NCI-H2029 treated with DMSO at 0.1 percent for 48 hours (cell line): ENCODE results near the gene CXCR5.

ENCODE experiments used
- DNase-seq: peaks from one replicate; lab custom pipeline; 2025; lab: John Stamatoyannopoulos, UW

The CXCR5 gene

GRCh38 chr11:118927554-118928100 lies 43.9 kb downstream of the CXCR5 start:
- no peak for DNase-seq

- peak; percentile 86 for DNase-seq
Measured at GRCh38 chr11:118928101-118928869, 44.6 kb downstream of the CXCR5 start.

DNA sequence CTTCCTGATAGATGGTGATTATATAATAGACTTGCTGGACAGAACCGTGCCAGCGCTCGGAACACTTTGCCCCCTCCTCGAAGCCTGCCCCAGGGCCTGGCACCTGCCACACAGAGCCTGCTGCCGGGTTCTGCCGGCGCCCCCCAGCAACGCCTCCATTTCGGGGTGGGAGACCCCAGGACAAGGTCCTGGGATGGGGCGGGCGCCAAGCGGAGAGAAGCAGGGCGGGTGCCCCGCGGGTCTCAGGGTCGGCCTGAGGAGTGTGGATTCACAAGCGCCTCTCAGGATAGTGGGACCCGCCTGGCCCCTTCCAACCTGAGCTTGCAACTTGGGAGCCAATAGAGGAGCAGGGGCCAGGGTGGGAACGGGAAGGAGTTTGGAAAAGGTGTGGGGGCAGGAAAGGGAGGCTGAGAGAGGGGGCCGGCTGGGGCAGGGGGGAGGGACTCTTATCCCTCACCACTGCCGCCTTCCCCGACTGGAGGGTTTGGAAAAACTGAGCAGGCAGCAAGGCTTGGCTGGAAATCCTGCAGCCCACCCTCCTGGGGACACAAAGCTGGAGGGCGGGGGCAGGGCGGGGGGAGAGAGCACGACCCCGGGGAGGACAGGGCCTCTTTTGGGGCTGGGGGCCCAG lies 45.3 kb downstream of the CXCR5 start:
- DNase-seq: no peak

DNA sequence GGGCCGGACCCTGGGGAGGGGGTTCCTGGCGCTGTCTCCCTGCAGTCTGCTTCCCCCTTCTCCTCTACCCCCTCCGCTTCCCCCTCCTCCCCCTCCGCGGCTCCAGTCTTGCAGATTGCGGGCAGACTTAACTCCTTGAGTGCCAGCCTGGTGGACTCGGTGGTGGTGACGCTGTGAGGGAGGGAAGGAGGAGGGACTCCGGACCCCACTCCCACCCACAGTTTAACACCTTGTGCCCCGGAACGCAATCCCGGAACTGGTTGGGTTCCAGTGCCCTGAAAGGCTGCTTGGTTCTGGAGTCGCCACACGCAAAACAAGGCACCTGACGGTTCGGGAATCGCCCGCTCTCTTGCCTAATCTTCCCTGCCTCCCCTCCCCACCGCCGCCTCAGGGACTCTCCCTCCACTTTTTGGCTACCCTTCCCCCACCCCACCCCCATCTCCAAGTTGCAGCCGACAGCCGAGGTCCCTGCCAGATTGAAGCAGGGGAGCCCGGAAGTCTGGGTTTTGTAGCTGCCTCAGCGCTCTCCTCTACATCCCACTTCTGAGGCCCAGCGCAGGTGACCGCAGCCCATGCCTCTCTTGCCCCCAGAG lies 45.9 kb downstream of the CXCR5 start:
- peak; percentile 61 for DNase-seq

- peak; percentile 89 for DNase-seq
Measured at GRCh38 chr11:118930094-118930712, 46.5 kb downstream of the CXCR5 start.

DNA sequence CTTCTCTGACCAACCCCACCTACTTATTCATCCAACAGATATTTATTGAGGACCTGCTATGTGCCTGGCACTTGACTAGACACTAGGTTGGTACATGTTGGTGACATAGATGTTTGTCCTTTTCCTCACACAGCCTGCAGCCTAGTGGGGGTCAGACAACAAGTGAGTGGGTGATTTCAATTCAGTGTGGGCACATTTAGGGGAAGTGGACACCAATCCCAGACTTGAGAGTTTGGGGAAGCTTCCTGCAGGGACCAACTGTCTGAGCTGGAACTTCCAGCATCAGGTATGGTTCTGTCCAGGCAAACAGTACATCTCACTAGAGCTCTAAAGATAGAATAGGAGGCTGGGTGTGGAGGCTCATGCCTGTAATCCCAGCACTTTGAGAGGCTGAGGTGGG lies 47.9 kb downstream of the CXCR5 start:
- no peak for DNase-seq

DNA sequence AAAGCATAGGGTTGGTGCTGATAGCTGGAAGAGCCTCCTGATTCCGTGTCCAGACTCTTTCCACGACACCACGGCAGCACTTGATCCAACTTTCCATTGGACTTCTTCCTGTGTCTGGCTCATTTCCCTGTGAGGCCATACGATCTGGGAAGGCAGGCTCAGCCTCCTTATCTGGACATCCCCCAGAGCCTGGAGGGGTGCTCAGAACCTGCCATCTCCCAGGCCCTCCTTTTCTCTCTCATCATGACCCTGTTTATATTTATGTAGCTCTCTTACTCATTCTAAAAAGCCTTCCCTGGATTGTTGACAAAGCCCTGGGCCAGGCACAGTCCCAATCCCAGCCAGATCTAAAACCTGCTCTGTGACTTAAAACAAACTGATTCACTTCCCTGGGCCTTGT lies 49.8 kb downstream of the CXCR5 start:
- no peak for DNase-seq

GRCh38 chr11:118935376-118935775 lies 51.7 kb downstream of the CXCR5 start:
- DNase-seq: no peak

GRCh38 chr11:118938491-118939403 lies 55.1 kb downstream of the CXCR5 start:
- DNase-seq: no peak

DNA sequence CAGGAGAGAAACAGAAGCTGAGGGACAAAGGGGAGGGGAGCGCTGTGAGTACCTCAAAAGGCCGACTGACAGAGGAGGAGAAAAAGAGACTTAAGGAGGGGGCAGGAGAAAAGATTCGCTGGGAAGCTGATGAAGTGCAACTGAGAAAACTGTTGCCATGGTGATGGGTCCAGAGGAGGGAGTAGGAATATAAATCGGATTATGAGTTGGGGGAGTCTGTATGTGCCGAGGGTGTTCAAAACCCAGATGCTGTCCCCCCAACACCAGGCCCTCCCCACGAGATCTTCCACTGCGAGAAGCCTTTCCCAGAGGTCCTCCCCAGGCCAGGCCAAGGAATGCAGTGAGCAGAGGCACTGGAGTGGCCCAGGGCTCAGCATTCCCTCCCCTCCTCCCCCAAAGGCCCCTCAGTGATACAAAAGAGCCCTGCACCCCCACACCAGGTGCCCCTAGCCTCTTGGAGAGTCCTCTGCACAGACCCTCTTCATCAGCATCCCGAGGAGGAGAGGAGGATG lies 55.8 kb downstream of the CXCR5 start:
- DNase-seq: no peak

DNA sequence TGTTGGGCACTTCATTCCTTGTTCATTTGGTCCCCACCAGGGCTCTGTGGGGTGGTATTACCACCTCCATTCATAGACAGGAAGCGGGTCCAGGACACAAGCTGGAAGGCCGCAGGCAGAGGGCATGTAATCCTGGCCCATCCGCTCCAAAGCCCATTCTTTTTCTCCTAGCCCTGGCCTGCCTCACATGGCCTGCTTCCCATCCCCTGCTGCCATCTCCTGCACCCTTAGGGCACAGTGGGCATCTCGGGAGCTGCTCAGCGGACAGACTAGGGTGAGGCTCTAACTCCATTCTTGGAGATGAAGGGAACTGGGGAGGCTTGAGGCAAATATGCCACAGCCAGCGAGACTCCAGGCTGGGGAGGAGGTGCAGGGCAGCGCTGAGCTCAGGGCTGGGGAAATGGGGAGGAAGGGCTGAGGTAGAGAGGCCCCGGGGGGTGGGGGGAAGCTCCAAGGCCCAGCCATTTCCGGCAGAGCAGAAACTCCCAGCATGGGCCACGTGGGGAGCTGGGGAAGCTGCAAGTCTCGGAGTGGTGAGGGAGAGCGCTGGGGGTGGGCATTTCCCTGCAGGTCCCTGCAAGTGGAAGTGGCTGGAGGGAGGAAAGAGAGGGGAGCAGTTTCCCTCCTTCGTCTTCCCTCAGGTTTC lies 56.4 kb downstream of the CXCR5 start:
- no peak for DNase-seq

DNA sequence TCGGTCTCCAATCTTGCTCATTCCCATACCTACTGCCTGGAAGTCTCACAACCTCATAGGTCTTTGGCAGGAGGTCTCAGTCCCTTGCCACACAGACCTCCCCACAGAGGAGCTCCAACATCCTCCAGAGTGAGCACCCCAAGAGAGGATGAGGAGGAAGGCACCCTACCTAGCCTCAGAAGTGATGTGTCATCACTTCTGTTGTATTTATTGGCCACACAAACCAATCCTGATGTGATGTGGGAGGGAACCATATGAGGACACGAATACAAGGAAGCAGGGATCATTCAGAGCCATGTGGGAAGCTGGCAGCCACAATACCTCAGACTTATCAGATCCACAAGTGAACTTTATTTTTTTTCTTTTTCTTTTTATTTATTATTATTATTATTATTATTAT lies 63.4 kb downstream of the CXCR5 start:
- DNase-seq: no peak
